ENCODE data around the gene EML1. TPM values are rescaled to one million over a fixed set of nuclear protein-coding genes. Genes with fewer than 3 reads are reported as not detected.

The EML1 gene
- total and polyA plus RNA-seq, 2 of the 13 experiments (the other 11 are each of a cell fraction or from before 2014, with no cell fraction given): 0.59 to 1.7 TPM

GRCh38 chr14:99803106-99803775 is 10.0 kb downstream of the EML1 start:
- H3K36me3 ChIP-seq (replicated peaks in 1 of 2; ENCODE audit: control insufficient read depth in 1 of 2, insufficient read depth in 2 of 2, low read length in 2 of 2): no peaks in the 10 kb centered on the region
- no peak for FAIRE-seq
- BruUV-seq (replicated peaks): no TSS peak
- in situ Hi-C loops (cut with HindIII; ENCODE audit: extremely low pct_ligation_motif_present, low pct_unique_long_range_greater_than_20kb) (no loop called here), intact Hi-C loops (cut with micrococcal nuclease; ENCODE audit: unreplicated experiment) (no loop called here)
- no peak overlapping the region for H3K27ac ChIP-seq (ENCODE audit: extremely low read length, insufficient read depth, low read length)
- no peaks in the 10 kb centered on the region for H3K4me1 ChIP-seq (ENCODE audit: insufficient read depth, low read length)
- H2AFZ ChIP-seq (ENCODE audit: low read length): no peak overlapping the region
- no peak overlapping the region for H3K4me2 ChIP-seq (ENCODE audit: low read depth, low read length)
- no peak for ATAC-seq
- H3K27me3 ChIP-seq (ENCODE audit: control insufficient read depth in 1 of 2, insufficient read depth in 2 of 2, low read length in 2 of 2): no peaks in the 10 kb centered on the region
- CTCF ChIA-PET (ENCODE audit: low intra/inter-chr PET ratio, low total read pairs): no interaction called here
- POLR2A ChIA-PET: no interaction called here
- no peaks in the 10 kb centered on the region for H3K79me2 ChIP-seq (ENCODE audit: insufficient read depth, low read length)
- H3K9me3 ChIP-seq (ENCODE audit: low read length): no peaks in the 10 kb centered on the region
- 65% methylated on average over 14 of the region's 14 CpGs for WGBS (ENCODE audit: low lambda C conversion rate)
- no peaks in the 10 kb centered on the region for H4K20me1 ChIP-seq (ENCODE audit: insufficient read depth, low read length)
- DNase-seq (ENCODE audit: low spot score): no peak
- TF ChIP-seq RFX3 (CRISPR knock-in tag; IDR thresholded peaks at IDR 0.05): no peak
- TF ChIP-seq YY1 (IDR thresholded peaks at IDR 0.05; ENCODE audit: insufficient read depth, insufficient replicate concordance, low read depth, low read length): no peak
- no peak for TF ChIP-seq ONECUT2 (CRISPR knock-in tag; IDR thresholded peaks at IDR 0.05)
- TF ChIP-seq ZNF512 (CRISPR knock-in tag; IDR thresholded peaks at IDR 0.05): no peak
- TF ChIP-seq ZNF850 (CRISPR knock-in tag; conservative IDR thresholded peaks at IDR 0.05): no peak
- no peak for TF ChIP-seq ZNF766 (CRISPR knock-in tag; IDR thresholded peaks at IDR 0.05; ENCODE audit: borderline replicate concordance)
- no peak for TF ChIP-seq NFE2L2 (IDR thresholded peaks at IDR 0.05; ENCODE audit: low read length)
- no peak for TF ChIP-seq MTERF4 (CRISPR knock-in tag; IDR thresholded peaks at IDR 0.05)
- TF ChIP-seq ZNF790 (CRISPR knock-in tag; IDR thresholded peaks at IDR 0.05; ENCODE audit: borderline replicate concordance): no peak
- TF ChIP-seq PREB (CRISPR knock-in tag; IDR thresholded peaks at IDR 0.05): no peak
- TF ChIP-seq ZNF768 (CRISPR knock-in tag; IDR thresholded peaks at IDR 0.05): no peak
- no peak for TF ChIP-seq ZBTB7A (CRISPR knock-in tag; IDR thresholded peaks at IDR 0.05)
- no peak for TF ChIP-seq ZNF101 (CRISPR knock-in tag; IDR thresholded peaks at IDR 0.05; ENCODE audit: borderline replicate concordance, low read depth)
- H3K4me3 ChIP-seq (replicated peaks in 1 of 3; ENCODE audit: insufficient read depth in 1 of 3, low read depth in 2 of 3, low read length in 3 of 3): no peak overlapping the region
- H3K9ac ChIP-seq (ENCODE audit: insufficient read depth, low read depth, low read length): no peak overlapping the region
